GM10847 (cell line): ENCODE data around the gene DEPDC5.

Source experiments
- POLR2A ChIP-seq: IDR thresholded peaks from 2 replicates; pipeline ENCODE4 v1.6.1; 2011; ENCODE audit not compliant: insufficient read length; ENCODE audit errors: extremely low read depth

The DEPDC5 gene

GRCh38 chr22:31919730-31920129 is 165.9 kb downstream of the DEPDC5 start:
- TF ChIP-seq POLR2A = no peak

- no peak for TF ChIP-seq POLR2A
Observed at GRCh38 chr22:31920306-31920705, 166.5 kb downstream of the DEPDC5 start.

GRCh38 chr22:31921106-31921505 is 167.3 kb downstream of the DEPDC5 start:
- TF ChIP-seq POLR2A = no peak

GRCh38 chr22:31922534-31922933 is 168.7 kb downstream of the DEPDC5 start:
- no peak for TF ChIP-seq POLR2A

- no peak for TF ChIP-seq POLR2A
Observed at GRCh38 chr22:31923136-31923535, 169.3 kb downstream of the DEPDC5 start.

DNA sequence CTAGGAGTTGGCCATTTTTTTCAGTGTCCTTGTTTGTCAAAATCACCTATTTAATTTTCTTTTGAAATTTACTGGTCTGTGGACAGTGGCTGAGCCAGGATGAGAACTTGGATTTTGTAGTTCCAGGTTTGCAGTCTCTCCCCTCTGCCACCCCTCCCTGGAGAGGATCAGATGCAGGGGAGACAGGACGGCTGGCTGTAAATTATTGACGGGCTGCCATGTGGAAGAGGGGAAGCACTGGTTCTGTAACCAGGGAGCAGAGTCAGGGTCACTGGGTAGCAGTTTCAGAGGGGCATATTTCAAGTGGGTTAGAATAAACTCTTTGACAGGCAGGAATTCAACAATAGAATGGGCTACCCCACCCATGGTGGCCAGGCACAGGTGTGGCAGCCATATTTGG is 169.9 kb downstream of the DEPDC5 start:
- no peak for TF ChIP-seq POLR2A

DNA sequence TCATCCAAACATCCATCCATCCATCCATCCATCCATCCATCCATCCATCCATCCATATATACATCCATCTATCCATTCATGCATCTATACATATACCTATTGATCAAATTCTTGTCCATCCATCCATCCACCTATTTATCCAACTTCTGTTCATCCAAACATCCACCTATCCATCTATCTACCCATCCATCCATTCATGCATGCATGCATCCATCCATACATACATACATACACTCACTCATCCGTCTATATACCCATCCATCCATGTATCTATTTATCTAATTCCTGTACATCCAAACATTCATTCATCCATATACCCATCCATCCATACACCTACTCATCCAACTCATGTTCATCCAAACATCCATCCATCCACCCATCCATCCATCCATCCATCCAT is 171.2 kb downstream of the DEPDC5 start:
- TF ChIP-seq POLR2A = no peak

GRCh38 chr22:31926024-31926423 is 172.2 kb downstream of the DEPDC5 start:
- TF ChIP-seq POLR2A = no peak

DNA sequence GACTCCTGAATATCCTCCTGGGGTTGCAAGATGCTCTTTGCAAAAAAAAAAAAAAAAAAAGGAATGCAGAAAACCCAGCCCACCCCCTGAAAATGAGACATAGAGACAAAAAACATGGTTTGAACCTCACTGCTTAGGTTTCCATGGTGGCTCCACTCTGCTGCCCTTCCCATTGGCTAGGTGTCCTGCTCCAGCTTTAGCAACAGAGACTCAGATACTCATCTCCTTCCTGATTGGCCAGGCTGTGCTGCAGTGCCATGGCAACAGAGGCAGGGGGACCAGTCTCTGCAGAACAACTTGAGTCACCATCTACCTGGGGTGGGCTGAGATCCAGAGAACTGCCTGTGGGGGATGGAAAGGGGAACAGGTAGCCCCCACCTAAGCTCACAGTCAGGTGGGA is 173.2 kb downstream of the DEPDC5 start:
- TF ChIP-seq POLR2A = no peak

DNA sequence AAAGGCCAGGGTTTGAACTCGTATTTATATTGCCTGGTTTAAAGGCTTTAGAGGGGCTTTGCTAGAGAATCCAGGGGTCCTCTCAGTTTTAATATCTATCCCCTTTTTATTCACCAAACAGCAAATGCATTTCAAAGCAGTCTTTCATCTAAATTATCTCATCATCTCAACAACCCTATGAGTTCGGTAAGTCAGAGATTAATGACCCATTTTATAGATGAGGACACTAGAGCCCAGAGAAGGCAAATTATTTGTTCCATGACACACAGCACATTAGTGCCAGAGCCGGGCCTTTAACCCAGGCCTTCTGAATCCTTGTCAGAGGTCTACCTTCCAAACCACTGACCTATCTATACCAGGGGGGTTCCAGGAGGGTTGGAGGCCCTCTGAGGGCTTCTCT is 173.7 kb downstream of the DEPDC5 start:
- no peak for TF ChIP-seq POLR2A

DNA sequence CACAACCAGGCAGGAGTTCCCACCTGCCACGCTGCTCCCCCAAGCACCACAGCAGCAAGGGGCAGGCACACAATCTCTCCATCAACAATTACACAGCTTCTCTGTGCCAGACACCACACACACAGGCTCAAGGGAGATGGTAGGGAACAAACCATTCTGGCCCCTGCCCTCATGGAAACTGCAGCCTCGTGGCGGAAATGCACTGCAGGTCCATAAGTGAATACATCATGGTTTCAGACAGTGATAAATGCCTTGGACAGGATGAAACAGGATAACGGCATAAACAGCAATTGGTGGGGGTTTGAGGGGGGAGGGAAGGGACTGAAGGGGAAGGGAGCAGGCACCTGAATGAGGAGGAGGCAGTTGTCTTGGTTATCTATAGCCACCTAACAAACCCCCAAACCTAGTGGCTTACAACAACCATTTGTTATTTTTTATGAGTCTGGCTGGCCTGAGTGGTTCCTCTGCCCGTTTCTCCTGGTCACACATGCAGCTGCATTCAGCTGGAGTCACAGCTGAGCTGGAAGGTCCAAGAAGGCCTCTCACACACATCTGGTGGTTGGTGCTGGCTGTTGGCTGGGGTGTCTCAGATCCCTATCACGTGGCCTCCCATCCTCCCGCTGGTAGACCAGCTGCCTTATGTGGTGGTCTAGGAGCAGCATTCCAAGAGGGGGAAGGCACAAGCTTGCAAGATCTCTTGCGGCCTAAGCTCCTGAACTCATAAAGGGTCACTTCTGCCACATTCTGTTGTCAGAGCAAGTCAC is 175.5 kb downstream of the DEPDC5 start:
- no peak for TF ChIP-seq POLR2A

DNA sequence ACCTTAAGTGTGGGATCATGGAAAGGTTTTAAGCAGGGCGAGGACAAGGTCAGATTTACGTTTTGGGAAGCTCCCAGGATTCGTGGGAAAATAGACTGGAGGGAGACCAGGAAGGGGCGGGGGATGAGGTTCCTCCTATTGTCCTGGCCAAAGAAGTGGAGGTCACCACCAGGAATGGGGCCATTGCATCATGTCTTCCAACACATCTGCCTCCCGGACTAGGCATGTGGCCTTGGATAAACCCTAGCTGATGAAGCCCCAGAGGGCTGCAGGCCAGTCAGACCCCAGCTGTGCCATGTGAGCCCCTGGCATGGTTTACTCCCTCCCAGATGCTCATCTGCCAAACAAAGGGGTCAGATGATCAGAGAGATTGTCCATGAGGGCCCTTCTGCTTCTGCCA is 179.0 kb downstream of the DEPDC5 start:
- TF ChIP-seq POLR2A = no peak

GRCh38 chr22:31933406-31933805 is 179.6 kb downstream of the DEPDC5 start:
- TF ChIP-seq POLR2A = no peak

GRCh38 chr22:31933816-31934482 is 180.1 kb downstream of the DEPDC5 start:
- no peak for TF ChIP-seq POLR2A

DNA sequence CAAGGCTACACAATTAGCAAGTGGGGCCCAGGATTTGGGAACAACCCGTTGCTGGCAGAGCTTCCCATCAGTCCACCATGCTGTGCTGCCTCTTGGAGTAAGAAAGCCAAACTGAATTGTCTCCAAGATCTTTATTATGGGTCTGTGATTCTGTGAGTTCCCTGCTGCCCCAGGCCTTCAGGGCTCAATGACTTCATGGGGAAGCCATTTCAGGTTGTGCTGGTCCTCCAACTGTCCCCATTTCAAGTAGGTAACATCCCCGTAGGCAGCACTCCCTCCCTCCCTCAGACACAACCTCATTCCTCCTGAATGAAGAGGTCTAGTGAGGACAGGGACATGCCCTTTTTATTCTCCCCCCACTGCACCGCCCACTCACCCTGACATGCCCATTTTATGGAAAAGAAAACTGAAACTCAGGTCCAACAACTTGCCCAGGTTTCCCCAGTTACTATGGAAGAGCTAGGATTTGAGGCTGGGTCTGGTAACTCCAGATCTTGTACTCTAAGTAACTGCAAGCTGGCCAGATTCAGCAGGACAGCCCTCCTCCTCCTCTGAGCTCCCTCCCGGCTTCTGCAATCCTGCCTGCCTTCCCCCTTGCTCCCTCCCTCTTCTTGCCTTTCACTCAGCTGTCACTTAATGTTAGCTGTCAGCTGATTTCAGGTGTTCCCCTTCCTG is 182.3 kb downstream of the DEPDC5 start:
- TF ChIP-seq POLR2A = no peak

GRCh38 chr22:31937341-31937740 is 183.5 kb downstream of the DEPDC5 start:
- TF ChIP-seq POLR2A = no peak
